Hematopoietic multipotent progenitor cell treated with erythropoietin and hydrocortisone succinate and interleukin-3 and kit ligand, for 8 days (in vitro differentiated cells): ENCODE measurements around the gene PPP1R18.
"Not testable (repeated sequence)": the region's sequence is repeated elsewhere in the genome, so short reads cannot be mapped to it uniquely, and the experiment has no call there.

ENCODE experiments used
- DNase-seq: peaks from one replicate; pipeline ENCODE4 v3.0.0-alpha.2; 2015

Gene PPP1R18, protein sequence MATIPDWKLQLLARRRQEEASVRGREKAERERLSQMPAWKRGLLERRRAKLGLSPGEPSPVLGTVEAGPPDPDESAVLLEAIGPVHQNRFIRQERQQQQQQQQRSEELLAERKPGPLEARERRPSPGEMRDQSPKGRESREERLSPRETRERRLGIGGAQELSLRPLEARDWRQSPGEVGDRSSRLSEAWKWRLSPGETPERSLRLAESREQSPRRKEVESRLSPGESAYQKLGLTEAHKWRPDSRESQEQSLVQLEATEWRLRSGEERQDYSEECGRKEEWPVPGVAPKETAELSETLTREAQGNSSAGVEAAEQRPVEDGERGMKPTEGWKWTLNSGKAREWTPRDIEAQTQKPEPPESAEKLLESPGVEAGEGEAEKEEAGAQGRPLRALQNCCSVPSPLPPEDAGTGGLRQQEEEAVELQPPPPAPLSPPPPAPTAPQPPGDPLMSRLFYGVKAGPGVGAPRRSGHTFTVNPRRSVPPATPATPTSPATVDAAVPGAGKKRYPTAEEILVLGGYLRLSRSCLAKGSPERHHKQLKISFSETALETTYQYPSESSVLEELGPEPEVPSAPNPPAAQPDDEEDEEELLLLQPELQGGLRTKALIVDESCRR

DNA sequence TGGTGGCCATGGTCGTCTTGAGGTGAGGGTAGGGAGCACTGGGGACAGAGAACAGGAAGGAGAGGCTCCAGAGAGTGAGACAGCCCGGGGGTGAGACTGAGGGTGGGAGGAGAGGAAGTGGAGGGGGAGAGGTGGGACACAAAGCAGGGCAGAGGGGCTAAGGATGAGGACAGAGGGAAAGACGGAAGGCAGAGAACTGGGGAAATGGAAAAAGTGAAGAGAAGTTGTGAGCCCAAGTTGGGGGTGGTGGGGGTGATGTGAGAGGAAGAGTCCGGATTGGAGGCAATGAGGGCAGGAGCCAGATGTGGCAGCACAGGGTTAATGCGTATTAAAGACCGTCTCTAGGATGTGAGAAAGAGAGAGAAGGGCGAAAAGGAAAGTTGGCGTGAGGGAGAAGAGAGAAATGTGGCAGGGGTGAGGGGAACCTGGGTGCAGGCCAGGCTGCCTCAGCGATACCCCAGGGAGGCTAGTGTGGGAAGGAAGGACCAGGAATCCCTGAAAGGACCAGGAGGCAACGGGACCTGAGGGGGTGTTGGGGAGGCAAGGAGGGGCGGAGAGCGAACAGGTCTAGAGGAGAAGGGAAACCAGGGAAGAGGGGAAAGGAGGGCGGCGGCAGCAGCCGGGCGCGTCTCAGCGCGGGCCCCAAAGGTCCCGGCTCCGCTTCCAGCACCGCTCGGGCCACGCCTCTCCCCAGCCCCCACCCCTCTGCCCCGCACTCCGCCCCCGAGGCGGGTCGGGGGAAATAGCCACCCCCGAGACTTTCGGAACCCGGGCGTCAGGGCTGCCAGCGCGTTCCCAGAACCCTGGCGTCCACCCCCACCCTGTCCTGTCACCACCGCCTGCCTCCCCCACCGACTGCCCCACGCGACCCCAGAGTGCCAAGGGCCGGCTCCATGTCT lies at the start of gene PPP1R18:
Gene PPP1R18, minus strand, starts transcription at position 637 of the 899 bp plus-strand sequence. Its CDS starts 627 bp downstream, at position 10.
- DNase-seq: no peak

DNA sequence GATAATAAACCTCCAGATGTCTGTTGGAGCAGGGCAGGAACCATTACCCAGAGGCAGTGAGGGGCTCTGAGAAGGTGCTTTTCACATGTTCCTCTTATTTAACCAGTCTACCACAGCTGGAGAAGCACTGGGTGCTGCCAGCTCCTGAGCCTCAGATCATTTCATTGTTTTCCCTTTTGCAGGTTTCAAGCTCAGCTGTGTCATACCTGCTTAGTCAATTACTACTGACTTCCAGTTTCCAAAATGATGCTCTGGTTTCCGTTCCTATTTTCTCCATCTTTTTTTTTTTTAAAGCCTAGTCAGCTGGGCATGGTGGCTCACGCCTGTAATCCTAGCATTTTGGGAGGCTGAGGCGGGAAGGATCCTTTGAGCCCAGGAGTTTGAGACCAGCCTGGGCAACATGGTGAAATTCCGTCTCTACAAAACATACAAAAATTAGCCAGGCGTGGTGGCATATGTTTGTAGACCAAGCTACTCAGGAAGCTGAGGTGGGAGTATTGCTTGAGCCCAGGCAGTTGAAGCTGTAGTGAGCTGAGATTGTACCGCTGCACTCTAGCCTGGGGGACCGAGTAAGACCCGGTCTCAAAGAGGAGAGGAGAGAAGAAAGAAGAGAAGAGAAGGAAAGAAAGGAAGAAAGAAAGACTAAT lies 49.3 kb upstream of the PPP1R18 start:
- DNase-seq: no peak

DNA sequence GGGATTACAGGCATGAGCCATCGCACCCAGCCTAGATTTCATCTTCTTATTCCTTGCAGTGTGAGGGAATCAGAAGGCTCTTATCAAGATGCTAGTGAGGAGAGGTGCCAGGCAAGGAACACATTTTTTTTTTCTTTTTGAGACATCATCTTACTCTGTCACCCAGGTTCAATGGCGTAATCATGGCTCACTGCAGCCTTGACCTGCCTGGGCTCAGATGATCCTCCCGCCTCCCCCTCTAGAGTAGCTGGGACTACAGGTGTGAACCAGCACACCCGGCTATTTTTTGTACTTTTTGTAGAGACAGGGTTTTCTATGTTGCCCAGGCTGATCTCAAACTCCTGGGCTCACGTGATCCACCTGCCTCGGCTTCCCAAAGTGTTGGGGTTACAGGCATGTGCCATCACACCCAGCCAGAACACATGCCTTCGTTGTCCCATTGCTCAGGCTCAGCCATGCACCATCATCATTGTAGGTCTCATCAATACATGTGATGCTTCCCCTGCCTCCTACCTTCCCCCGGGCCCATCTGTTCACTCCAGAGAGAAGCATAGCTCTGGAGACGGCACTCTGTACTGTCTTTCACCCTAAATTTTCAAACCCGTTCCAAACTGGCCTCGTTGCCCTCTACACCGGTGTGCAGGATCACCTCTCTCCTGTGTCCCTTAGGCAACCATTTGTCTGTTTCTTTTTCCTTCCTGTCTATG lies 45.9 kb upstream of the PPP1R18 start:
- DNase-seq: no peak

DNA sequence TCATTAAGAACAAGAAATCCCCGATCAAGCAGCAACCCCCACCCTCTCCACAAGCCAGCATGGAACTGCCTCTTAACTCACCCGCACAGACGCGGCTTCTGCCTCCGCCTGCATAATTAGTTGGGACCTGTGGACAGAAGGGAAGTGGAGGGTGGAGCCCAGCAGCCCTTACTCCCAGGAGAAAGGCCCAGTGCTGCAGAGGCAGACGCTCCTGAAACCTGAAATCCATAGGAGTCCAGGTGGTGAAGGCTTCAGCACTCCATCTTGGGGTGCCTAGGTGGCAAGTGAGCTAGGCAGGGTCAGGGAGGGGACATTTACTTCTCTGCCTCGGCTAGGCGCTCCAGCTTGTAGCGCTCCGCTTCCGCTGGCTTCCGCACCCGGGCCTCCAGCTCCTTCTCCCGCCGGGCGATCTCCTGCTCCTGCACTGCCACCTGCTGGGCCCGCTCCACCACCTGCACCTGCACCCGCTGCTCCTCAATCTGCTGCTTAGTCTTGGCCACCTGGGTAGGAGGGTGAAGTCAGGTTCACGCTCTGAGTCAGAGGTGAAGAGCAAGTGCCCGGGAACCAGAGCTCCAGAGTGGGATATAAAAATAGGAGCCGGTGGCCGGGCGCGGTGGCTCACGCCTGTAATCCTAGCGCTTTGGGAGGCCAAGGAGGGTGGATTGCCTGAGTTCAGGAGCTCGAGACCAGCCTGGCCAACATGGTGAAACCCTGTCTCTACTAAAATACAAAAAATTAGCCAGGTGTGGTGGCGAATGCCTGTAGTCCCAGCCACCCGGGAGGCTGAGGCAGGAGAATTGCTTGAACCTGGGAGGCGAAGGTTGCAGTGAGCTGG lies 44.4 kb upstream of the PPP1R18 start:
- DNase-seq: peak; percentile 79

DNA sequence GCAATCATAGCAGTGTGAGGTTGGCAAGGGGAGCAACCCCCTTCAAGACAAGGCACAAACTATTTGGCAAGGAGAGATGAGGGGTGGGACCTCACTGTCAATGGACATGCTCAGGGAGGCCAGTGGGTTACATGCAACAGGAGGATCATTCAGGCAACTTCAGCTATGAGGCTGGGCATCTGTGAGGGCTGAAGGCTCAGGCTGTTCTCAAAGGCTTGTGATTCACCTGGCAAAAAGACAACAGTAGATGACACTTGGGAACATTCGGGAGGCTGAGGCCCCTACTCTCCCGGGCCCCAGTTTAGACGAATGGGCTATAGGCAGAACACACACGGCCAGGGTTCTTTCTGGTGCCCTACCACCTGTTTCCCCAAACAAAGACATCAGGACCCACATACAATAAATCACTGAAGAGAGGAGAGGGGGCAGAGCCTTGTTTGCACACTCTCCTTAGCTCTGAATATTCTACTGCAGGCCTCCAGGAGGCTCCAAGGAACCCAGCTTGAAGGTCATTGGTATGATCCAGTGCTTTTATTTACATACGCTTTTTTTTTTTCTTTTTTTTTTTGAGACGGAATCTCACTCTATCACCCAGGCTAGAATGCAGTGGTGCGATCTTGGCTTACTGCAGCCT lies 41.6 kb upstream of the PPP1R18 start:
- DNase-seq: peak; percentile 22

DNA sequence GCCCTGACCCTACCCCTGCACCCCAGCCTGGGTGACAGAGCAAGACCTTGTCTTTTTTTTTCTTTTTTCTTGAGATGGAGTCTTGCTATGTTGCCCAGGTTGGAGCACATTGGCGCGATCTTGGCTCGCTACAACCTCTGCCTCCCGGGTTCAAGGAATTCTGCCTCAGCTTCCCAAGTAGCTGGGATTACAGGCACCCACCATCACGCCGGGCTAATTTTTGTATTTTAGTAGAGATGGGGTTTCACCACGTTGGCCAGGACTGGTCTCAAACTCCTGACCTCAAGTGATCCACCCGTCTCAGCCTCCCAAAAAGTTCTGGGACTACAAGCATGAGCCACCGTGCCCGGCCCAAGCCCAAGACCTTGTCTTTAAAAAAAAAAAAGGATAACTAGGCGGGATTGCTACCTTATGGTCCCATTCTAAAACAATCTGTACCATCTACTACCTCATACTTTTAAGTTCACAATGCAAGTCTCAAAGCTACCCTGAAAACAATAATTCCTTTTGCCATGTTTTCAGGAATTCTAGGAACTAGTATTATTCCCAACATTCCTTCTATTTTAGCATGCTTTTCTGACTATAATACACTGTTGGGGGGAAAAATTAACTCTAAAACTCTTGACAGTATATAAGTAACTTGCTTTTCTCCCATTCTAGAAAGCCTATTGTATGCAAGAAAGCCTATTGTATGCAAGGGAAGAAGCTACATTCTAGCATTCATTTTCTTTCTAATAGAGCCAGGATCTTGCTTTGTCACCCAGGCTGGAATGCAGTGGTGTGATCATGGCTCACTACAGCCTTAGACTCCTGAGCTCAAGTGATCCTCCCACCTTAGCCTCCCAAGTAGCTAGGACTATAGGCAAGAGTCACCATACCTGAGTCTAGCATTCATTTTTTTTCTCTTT lies 40.3 kb upstream of the PPP1R18 start:
- peak; percentile 14 for DNase-seq

DNA sequence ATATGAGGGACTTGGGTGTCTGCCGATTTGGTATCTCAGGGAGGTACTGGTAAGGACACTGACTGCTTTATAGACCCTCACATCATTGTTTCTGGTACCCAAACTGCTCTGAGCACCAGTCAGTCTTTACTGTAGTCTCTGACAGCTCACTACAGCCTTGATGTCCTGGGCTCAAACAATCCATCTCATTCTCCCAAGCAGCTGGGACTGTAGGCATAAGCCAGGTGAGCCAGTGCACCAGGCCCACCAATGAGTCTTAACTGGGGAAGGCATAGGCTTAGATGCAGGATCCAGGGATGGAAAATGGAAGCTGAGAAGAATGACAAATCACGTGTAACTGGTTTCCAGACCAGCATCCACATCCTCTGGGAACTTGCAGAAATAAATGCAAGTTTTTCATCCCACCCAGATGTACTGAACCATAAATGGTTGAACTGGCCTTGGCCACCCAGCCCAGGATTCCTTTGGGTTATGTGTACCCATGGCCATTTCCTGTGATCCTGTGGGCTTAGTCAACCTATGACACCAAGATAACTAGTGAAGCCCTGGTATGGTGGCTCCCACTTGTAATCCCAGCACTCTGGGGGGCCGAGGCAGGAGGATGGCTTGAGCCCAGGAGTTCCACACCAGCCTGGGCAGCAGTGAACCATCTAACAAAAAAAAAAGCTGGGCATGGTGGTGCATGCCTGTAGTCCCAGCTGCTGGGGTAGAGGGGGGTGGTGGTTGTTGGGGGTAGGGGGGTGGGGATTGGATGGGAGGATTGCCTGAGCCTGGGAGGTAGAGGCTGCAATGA lies 39.5 kb upstream of the PPP1R18 start:
- peak; percentile 43 for DNase-seq

DNA sequence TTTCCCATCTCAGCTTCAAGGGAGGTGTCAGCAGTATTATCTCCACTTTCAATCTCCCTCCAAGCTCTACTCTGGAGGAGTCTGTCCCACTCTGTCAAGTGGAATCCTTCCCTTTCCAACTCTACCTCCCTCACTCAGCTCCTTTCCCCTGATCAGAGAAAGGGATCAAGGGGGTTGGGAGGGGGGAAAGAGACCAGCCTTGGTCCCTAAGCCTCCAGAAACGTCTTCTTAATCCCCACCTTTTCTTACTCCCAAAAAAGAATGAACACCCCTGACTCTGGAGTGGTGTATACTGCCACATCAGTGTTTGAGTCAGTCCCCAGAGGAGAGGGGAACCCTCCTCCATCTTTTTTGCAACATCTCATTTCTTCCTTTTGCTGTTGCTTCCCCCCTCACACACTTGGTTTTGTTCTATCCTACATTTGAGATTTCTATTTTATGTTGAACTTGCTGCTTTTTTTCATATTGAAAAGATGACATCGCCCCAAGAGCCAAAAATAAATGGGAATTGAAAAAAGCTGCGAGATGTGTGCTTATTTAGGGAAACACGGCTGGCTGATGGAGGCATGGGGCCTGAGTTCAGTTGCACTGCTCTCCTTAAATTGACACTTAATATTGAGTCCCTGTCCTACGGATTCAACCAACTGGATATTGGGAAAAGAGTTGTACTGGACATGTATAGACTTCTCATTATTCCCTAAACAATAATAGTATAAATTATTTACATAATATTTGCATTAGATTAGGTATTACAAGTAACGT lies 38.6 kb upstream of the PPP1R18 start:
- DNase-seq: no peak

DNA sequence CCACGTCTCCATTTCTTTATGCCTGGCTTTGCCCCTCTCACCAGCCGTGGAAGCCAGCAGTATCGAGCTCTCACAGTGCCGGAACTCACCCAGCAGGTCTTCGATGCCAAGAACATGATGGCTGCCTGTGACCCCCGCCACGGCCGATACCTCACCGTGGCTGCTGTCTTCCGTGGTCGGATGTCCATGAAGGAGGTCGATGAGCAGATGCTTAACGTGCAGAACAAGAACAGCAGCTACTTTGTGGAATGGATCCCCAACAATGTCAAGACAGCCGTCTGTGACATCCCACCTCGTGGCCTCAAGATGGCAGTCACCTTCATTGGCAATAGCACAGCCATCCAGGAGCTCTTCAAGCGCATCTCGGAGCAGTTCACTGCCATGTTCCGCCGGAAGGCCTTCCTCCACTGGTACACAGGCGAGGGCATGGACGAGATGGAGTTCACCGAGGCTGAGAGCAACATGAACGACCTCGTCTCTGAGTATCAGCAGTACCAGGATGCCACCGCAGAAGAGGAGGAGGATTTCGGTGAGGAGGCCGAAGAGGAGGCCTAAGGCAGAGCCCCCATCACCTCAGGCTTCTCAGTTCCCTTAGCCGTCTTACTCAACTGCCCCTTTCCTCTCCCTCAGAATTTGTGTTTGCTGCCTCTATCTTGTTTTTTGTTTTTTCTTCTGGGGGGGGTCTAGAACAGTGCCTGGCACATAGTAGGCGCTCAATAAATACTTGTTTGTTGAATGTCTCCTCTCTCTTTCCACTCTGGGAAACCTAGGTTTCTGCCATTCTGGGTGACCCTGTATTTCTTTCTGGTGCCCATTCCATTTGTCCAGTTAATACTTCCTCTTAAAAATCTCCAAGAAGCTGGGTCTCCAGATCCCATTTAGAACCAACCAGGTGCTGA lies 37.6 kb upstream of the PPP1R18 start:
- not testable (repeated sequence) for DNase-seq

DNA sequence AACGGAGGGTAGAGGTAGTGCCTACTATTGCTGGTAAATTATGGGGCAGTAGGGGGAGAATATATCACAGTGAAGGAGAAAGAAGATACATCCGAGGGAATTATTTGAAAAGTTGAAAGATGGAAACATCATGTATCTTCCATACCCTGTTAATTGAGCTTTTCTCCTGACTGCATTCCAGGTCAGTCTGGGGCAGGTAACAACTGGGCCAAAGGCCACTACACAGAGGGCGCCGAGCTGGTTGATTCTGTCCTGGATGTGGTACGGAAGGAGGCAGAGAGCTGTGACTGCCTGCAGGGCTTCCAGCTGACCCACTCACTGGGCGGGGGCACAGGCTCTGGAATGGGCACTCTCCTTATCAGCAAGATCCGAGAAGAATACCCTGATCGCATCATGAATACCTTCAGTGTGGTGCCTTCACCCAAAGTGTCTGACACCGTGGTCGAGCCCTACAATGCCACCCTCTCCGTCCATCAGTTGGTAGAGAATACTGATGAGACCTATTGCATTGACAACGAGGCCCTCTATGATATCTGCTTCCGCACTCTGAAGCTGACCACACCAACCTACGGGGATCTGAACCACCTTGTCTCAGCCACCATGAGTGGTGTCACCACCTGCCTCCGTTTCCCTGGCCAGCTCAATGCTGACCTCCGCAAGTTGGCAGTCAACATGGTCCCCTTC lies 36.9 kb upstream of the PPP1R18 start:
- not testable (repeated sequence) for DNase-seq

DNA sequence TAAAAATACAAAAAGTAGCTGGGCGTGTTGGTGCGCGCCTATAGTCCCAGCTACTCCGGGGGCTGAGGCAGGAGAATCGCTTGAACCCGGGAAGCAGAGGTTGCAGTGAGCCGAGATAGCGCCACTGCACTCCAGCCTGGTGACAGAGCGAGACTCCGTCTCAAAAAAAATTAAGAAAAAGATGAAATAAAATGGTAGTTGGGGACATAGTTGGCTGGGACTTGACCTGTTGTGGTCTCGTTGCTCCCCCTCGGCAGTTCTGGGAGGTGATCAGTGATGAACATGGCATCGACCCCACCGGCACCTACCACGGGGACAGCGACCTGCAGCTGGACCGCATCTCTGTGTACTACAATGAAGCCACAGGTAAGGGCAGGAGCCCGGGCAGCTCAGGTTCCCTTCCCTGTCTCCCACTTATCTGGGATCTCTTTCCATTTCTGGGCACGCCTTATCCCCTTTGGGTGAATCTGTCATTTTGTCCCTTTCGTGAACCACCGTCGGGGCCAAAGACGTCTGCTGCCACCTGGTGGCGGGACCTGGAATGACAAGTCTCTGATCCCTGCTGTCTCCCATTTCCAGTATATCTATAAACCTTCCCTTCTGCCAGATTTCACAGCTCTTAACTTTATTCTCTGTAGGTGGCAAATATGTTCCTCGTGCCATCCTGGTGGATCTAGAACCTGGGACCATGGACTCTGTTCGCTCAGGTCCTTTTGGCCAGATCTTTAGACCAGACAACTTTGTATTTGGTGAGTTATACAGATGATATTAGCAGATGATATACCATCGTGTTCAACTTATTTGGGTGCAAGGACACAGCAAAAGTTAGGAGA lies 36.1 kb upstream of the PPP1R18 start:
- DNase-seq: peak; percentile 88

DNA sequence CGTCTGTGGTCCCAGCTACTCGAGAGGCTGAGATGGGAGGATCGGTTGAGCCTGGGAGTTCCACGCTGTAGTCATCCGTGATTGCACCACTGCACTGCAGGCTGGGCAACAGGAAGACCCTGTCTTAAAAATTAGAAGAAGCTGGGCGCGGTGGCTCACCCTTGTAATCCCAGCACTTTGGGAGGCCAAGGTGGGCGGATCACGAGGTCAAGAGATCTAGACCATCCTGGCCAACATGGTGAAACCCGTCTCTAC lies 35.5 kb upstream of the PPP1R18 start:
- DNase-seq: not testable (repeated sequence)

DNA sequence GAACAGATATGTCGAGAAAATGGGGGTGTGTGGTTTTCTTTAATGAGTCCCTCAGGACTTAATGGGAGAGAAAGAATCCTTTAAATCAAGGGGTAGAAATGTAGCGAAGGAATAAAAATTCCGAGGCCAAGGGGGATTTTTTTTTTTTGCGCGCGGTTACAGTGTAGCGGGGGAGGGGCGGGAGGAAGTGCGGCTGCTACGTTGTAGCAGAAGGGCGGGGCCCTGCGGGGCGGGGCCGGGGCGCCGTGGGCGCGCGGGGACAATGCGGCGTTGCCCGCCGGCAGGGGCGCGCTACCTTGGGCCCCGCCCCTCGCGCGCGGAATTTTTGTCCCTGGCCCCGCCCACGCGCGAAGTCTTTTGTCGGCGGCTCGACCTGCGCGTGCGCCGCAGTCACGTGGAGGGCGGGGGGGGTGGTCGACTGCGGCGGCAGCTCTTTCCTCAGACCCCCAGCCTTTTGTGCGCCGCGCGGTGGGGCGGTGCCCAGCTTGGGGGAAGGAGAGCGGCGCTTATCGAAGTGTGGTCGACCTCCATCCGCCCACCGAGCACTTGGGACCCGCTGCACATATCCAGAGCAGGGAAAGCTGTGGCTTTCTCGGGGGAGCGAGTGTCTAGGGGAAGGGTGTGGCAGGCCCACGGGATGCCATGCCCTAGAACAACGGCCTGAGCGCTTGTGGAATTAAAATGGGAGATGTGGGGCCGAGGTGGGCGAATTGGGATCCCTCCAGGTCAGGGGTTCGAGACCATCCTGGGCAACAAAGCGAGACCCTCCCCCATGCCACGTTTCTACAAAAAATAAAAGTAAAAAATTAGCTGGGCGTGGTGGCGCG lies 35.0 kb upstream of the PPP1R18 start:
- DNase-seq: peak; percentile 88

DNA sequence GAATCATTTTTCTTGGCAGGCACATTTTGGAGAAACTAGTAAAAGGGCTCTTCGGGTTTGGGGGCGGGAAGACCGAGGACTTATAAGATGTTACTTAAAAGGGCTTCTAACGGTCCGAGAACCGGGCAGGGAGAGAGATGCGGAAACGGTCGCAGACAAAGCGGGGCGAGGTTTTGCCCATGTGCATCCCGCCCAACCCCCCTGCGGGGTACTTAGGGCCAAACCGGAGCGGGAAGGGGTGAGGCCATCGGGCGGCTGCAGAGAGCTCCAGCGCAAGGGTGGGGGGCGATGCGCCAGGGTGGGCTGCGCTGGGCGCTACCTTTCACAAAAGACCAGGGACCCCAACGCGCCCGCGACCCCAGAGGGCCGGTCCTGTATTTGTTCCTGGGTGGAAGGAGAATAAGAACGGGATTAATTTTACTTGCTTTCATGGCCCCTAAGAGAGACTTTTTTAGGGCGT lies 34.3 kb upstream of the PPP1R18 start:
- DNase-seq: peak; percentile 85
